GM19372 (cell line): Measurements from ENCODE around the gene CXCR5.
A peak's percentile ranks its signal among the peaks of the same experiment; 100 is the strongest.

Experiments used
- ATAC-seq: cut with Tn5 transposase; IDR thresholded peaks from one replicate; pipeline ENCODE4 v1.9.1; 2021; ENCODE audit warnings: mild to moderate bottlenecking, low read depth, moderate library complexity; ENCODE audit not compliant: unreplicated experiment

Gene CXCR5

GRCh38 chr11:118923721-118924587, 40.3 kb downstream of the CXCR5 start:
- ATAC-seq = no peak

GRCh38 chr11:118924591-118925585, 41.2 kb downstream of the CXCR5 start:
- ATAC-seq = no peak

DNA sequence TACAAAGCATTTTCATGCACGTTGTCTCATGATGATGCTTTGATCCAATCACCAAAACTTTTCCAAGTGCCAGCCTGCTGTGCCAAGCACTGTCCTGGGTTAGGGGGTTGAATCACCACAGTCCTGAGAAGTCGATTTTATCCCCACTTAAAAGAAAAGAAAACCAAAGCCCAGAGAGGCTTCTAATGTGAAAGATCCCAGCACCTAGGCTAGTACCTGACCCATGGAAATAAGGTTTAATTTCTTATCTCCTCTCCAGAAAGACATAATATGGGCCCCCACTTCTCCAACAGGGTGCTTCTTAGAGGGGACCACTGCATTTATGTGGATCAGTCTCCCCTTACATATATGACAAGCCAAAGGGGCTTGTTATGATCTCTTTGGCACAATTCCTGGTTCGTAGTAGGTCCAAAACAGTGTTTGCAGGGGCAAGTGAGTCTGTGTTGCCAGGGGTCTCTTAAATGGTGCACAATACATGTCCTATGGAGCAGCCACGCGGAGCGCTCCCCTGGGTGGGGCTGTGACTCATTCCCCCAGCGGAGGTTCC, 43.9 kb downstream of the CXCR5 start:
- ATAC-seq = no peak

GRCh38 chr11:118928101-118928869, 44.6 kb downstream of the CXCR5 start:
- peak; percentile 47 for ATAC-seq

DNA sequence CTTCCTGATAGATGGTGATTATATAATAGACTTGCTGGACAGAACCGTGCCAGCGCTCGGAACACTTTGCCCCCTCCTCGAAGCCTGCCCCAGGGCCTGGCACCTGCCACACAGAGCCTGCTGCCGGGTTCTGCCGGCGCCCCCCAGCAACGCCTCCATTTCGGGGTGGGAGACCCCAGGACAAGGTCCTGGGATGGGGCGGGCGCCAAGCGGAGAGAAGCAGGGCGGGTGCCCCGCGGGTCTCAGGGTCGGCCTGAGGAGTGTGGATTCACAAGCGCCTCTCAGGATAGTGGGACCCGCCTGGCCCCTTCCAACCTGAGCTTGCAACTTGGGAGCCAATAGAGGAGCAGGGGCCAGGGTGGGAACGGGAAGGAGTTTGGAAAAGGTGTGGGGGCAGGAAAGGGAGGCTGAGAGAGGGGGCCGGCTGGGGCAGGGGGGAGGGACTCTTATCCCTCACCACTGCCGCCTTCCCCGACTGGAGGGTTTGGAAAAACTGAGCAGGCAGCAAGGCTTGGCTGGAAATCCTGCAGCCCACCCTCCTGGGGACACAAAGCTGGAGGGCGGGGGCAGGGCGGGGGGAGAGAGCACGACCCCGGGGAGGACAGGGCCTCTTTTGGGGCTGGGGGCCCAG, 45.3 kb downstream of the CXCR5 start:
- peak; percentile 1 for ATAC-seq

DNA sequence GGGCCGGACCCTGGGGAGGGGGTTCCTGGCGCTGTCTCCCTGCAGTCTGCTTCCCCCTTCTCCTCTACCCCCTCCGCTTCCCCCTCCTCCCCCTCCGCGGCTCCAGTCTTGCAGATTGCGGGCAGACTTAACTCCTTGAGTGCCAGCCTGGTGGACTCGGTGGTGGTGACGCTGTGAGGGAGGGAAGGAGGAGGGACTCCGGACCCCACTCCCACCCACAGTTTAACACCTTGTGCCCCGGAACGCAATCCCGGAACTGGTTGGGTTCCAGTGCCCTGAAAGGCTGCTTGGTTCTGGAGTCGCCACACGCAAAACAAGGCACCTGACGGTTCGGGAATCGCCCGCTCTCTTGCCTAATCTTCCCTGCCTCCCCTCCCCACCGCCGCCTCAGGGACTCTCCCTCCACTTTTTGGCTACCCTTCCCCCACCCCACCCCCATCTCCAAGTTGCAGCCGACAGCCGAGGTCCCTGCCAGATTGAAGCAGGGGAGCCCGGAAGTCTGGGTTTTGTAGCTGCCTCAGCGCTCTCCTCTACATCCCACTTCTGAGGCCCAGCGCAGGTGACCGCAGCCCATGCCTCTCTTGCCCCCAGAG, 45.9 kb downstream of the CXCR5 start:
- ATAC-seq = no peak

- no peak for ATAC-seq
Observed at GRCh38 chr11:118930094-118930712, 46.5 kb downstream of the CXCR5 start.

GRCh38 chr11:118931571-118931970, 47.9 kb downstream of the CXCR5 start:
- no peak for ATAC-seq

DNA sequence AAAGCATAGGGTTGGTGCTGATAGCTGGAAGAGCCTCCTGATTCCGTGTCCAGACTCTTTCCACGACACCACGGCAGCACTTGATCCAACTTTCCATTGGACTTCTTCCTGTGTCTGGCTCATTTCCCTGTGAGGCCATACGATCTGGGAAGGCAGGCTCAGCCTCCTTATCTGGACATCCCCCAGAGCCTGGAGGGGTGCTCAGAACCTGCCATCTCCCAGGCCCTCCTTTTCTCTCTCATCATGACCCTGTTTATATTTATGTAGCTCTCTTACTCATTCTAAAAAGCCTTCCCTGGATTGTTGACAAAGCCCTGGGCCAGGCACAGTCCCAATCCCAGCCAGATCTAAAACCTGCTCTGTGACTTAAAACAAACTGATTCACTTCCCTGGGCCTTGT, 49.8 kb downstream of the CXCR5 start:
- ATAC-seq = no peak

- no peak for ATAC-seq
Observed at GRCh38 chr11:118935376-118935775, 51.7 kb downstream of the CXCR5 start.

GRCh38 chr11:118938491-118939403, 55.1 kb downstream of the CXCR5 start:
- no peak for ATAC-seq

DNA sequence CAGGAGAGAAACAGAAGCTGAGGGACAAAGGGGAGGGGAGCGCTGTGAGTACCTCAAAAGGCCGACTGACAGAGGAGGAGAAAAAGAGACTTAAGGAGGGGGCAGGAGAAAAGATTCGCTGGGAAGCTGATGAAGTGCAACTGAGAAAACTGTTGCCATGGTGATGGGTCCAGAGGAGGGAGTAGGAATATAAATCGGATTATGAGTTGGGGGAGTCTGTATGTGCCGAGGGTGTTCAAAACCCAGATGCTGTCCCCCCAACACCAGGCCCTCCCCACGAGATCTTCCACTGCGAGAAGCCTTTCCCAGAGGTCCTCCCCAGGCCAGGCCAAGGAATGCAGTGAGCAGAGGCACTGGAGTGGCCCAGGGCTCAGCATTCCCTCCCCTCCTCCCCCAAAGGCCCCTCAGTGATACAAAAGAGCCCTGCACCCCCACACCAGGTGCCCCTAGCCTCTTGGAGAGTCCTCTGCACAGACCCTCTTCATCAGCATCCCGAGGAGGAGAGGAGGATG, 55.8 kb downstream of the CXCR5 start:
- ATAC-seq = no peak

DNA sequence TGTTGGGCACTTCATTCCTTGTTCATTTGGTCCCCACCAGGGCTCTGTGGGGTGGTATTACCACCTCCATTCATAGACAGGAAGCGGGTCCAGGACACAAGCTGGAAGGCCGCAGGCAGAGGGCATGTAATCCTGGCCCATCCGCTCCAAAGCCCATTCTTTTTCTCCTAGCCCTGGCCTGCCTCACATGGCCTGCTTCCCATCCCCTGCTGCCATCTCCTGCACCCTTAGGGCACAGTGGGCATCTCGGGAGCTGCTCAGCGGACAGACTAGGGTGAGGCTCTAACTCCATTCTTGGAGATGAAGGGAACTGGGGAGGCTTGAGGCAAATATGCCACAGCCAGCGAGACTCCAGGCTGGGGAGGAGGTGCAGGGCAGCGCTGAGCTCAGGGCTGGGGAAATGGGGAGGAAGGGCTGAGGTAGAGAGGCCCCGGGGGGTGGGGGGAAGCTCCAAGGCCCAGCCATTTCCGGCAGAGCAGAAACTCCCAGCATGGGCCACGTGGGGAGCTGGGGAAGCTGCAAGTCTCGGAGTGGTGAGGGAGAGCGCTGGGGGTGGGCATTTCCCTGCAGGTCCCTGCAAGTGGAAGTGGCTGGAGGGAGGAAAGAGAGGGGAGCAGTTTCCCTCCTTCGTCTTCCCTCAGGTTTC, 56.4 kb downstream of the CXCR5 start:
- ATAC-seq = no peak

GRCh38 chr11:118947091-118947490, 63.4 kb downstream of the CXCR5 start:
- ATAC-seq = no peak
